Measurements from ENCODE around the gene TMEM108. TPM values are rescaled to one million over a fixed set of nuclear protein-coding genes. Genes with fewer than 3 reads are reported as not detected.

The TMEM108 gene
- total and polyA plus RNA-seq, 2 of the 4 experiments (the other 2 are of a cell fraction) = 0.18 to 2.2 TPM

GRCh38 chr3:133181392-133182150 lies 143.4 kb downstream of the TMEM108 start:
- ATAC-seq (ENCODE audit: low read depth) (no peak), DNase-seq (no peak)
- Histone ChIP-seq H3K27ac (ENCODE audit: insufficient read depth, low read length) (no peak overlapping the region), H4K20me1 (ENCODE audit: insufficient read depth, low read length) (no peaks in the 10 kb centered on the region), H3K18ac (ENCODE audit: low read depth, low read length) (no peak overlapping the region), H3K9me1 (ENCODE audit: insufficient read depth, low read length) (no peaks in the 10 kb centered on the region), H3K4me2 (ENCODE audit: low read depth, low read length) (no peak overlapping the region), H2BK15ac (ENCODE audit: low read depth, low read length) (no peak overlapping the region), H2BK5ac (ENCODE audit: low read depth, low read length, poor library complexity, severe bottlenecking) (no peak overlapping the region), H3K56ac (ENCODE audit: extremely low read depth, insufficient read depth, low read length) (no peak overlapping the region), H3K4me3 (ENCODE audit: insufficient read depth, low read depth, low read length) (no peak overlapping the region), H2AK9ac (replicated peaks; ENCODE audit: low read depth, low read length, poor library complexity) (no peak overlapping the region), H4K8ac (ENCODE audit: low read depth in 2 of 2, low read length in 2 of 2) (no peak overlapping the region), H3K36me3 (ENCODE audit: control insufficient read depth, insufficient read depth, low read length) (no peaks in the 10 kb centered on the region), H3K9me3 (ENCODE audit: control insufficient read depth, insufficient read depth, low read length) (no peaks in the 10 kb centered on the region), H3K4ac (ENCODE audit: low read depth, low read length) (no peak overlapping the region), H2AFZ (replicated peaks; ENCODE audit: low read length, poor library complexity) (no peak overlapping the region), H3K4me1 (ENCODE audit: control insufficient read depth, insufficient read depth, low read length) (no peaks in the 10 kb centered on the region), H3K27me3 (ENCODE audit: control insufficient read depth, insufficient read depth, low read length) (no peaks in the 10 kb centered on the region), H3K9ac (ENCODE audit: low read depth, low read length) (no peak overlapping the region), H4K91ac (ENCODE audit: insufficient read depth, low read depth, low read length) (no peak overlapping the region), H2BK20ac (ENCODE audit: low read depth, low read length) (no peak overlapping the region), H2BK120ac (ENCODE audit: low read depth, low read length) (no peak overlapping the region), H2AK5ac (ENCODE audit: low read depth, low read length) (no peak overlapping the region), H4K5ac (ENCODE audit: low read depth, low read length) (no peak overlapping the region), H3K23ac (ENCODE audit: low read depth, low read length) (no peak overlapping the region), H3K79me1 (ENCODE audit: low read depth in 1 of 2, low read length in 2 of 2) (no peaks in the 10 kb centered on the region), H3K14ac (replicated peaks; ENCODE audit: low read depth, low read length) (no peak overlapping the region)
- no TSS peak for BruUV-seq (replicated peaks)
- no CpG with 5 or more reads among the region's 2 CpGs for WGBS, 2 experiments (ENCODE audit: extremely low coverage in 2 of 2, insufficient read length in 1 of 2)
- CTCF ChIA-PET = no interaction called here
- POLR2A ChIA-PET (ENCODE audit: unreplicated experiment) = no interaction called here
- intact Hi-C loops (cut with micrococcal nuclease) = no loop called here
- no peak for TF ChIP-seq RFX5 (IDR thresholded peaks at IDR 0.05; ENCODE audit: low read depth, low read length)
- TF ChIP-seq MXI1 (IDR thresholded peaks at IDR 0.05; ENCODE audit: borderline replicate concordance, low read depth, low read length) = no peak
- TF ChIP-seq RCOR1 (IDR thresholded peaks at IDR 0.05; ENCODE audit: insufficient replicate concordance, low read length) = no peak
- no peak for TF ChIP-seq ELK1 (IDR thresholded peaks at IDR 0.05; ENCODE audit: borderline replicate concordance, low read depth, low read length)
- no peak for TF ChIP-seq BHLHE40 (IDR thresholded peaks at IDR 0.05; ENCODE audit: low read depth, low read length)
- TF ChIP-seq SMC3 (IDR thresholded peaks at IDR 0.05; ENCODE audit: low read depth, low read length) = no peak
- TF ChIP-seq NFE2L2 (IDR thresholded peaks at IDR 0.05; ENCODE audit: low read depth, low read length) = no peak
- no peak for TF ChIP-seq FOS (IDR thresholded peaks at IDR 0.05; ENCODE audit: low read depth, low read length)
- no peak for TF ChIP-seq MAFK (IDR thresholded peaks at IDR 0.05; ENCODE audit: low read depth, low read length)
- no peak for TF ChIP-seq USF2 (IDR thresholded peaks at IDR 0.05; ENCODE audit: low read depth, low read length)
- dilution Hi-C loops (cut with HindIII; ENCODE audit: low sequenced_read_pairs, unreplicated experiment) = no loop called here
- in situ Hi-C loops (cut with MboI; ENCODE audit: low sequenced_read_pairs) = no loop called here
